ENCODE measurements around the gene TRUB2.

Gene TRUB2

DNA sequence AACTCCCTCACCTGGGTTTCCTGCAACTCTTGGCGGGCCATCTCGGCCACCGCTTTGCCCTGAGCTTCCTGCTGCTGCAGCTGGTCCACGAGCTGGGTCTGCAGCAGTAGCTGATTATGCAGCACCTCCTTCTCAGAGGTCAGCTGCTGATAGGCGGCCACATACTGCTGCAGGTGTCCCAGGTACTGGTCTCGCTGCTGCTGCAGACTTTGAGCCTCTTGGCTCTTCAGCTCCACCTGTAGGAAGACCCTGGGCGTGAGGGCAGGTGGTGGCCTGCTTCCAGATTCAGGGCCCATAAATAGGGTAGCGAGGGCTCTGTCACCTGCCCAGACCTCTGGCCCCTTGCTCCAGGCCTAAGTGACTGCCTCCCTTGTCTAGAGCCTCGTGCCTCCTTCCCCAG, 63.1 kb downstream of the TRUB2 start:
- no peak for DNase-seq (ENCODE audit: insufficient read length, low spot score)
- no peak for FAIRE-seq
- no peak for TF ChIP-seq POLR2A (IDR thresholded peaks at IDR 0.05; ENCODE audit: low read depth, low read length)
- no peak for TF ChIP-seq POU2F2 (IDR thresholded peaks at IDR 0.05; ENCODE audit: low read depth, low read length)
- TF ChIP-seq TAF1 (IDR thresholded peaks at IDR 0.05; ENCODE audit: low read depth, low read length) = no peak
- no peak for TF ChIP-seq PAX5 (IDR thresholded peaks at IDR 0.05; ENCODE audit: insufficient read depth, low read length, severe bottlenecking)
- no peak for TF ChIP-seq SPI1 (IDR thresholded peaks at IDR 0.05; ENCODE audit: low read depth, low read length)
- TF ChIP-seq POLR2AphosphoS5 (IDR thresholded peaks at IDR 0.05; ENCODE audit: low read depth, low read length) = no peak

GRCh38 chr9:128258326-128258725, 63.9 kb downstream of the TRUB2 start:
- FAIRE-seq = no peak
- DNase-seq (ENCODE audit: insufficient read length, low spot score) = no peak
- TF ChIP-seq POLR2A (IDR thresholded peaks at IDR 0.05; ENCODE audit: low read depth, low read length) (no peak), POLR2AphosphoS5 (IDR thresholded peaks at IDR 0.05; ENCODE audit: low read depth, low read length) (no peak), POU2F2 (IDR thresholded peaks at IDR 0.05; ENCODE audit: low read depth, low read length) (no peak), TAF1 (IDR thresholded peaks at IDR 0.05; ENCODE audit: low read depth, low read length) (no peak), SPI1 (IDR thresholded peaks at IDR 0.05; ENCODE audit: low read depth, low read length) (no peak), PAX5 (IDR thresholded peaks at IDR 0.05; ENCODE audit: insufficient read depth, low read length, severe bottlenecking) (no peak)

DNA sequence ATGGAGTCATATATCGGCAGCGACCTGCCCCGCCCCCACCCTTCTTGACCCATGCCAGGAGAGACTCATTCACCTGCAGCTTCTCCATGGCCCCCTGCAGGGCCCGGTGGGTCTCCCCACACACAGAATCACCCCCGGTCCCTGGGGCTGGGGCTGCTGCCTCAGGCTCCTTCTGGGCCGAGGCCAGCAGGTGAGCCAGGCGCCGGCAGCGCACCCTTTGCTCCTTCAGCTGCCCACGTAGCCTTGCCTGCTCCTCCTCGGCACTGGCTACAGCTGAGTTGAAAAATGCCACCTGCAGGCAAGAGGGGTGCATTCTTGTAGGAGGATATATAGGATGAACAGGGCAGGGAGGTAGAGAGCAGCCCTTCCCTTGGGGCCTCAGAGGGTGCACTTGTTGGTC, 64.3 kb downstream of the TRUB2 start:
- TF ChIP-seq TAF1 (IDR thresholded peaks at IDR 0.05; ENCODE audit: low read depth, low read length) (no peak), POLR2AphosphoS5 (IDR thresholded peaks at IDR 0.05; ENCODE audit: low read depth, low read length) (no peak), PAX5 (IDR thresholded peaks at IDR 0.05; ENCODE audit: insufficient read depth, low read length, severe bottlenecking) (no peak), SPI1 (IDR thresholded peaks at IDR 0.05; ENCODE audit: low read depth, low read length) (no peak), POLR2A (IDR thresholded peaks at IDR 0.05; ENCODE audit: low read depth, low read length) (no peak), POU2F2 (IDR thresholded peaks at IDR 0.05; ENCODE audit: low read depth, low read length) (no peak)
- DNase-seq (ENCODE audit: insufficient read length, low spot score) (no peak), FAIRE-seq (no peak)

DNA sequence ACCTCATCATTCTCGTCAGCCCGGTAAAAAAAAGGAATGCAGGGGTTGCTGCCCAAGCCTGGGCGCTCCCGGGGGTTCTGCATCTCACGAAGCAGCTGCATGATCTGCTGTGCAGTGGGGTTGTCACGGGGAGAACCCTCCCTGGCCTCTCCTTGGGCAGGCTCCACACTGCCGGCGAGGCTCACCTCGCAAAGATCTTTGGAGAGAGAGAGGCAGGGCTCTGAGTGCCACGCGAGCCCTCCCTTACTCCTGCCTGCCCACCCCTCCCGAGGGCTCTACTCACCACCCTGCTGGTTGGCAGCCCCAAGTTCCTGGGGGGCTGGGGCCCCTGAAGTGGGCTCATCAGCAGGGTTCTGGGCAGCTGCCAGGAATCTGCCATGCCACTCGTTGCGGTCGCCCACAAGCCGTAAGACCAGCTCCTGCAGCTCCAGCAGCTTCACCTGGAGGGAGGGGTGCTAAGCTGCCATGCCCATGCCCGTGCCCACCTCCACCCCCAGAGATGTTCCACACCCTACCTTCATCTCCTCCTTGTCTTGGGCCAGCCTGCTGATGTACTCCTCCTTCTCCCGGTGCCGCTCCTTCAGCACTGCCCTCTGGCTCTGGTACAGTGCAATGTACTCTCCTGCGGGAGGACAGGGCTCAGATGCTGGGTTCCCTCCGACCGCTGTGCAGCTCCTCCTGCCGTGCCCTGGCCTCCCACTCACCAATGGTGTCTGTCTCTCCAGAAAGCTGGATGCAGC, 65.0 kb downstream of the TRUB2 start:
- no peak for TF ChIP-seq TAF1 (IDR thresholded peaks at IDR 0.05; ENCODE audit: low read depth, low read length)
- FAIRE-seq (no peak), DNase-seq (ENCODE audit: insufficient read length, low spot score) (no peak)

Data from GM12891 (cell line).